Measurements from ENCODE around the gene ZNF778. TPM values are rescaled to one million over a fixed set of nuclear protein-coding genes. Genes with fewer than 3 reads are reported as not detected.

ZNF778 gene
- total RNA-seq, 1 experiment from 2014 or later = 6.7 TPM

Other genes starting within 250 kb of the ZNF778 start
- not detected in 2 replicates for gene CBFA2T3, start 240.5 kb upstream of the ZNF778 start, total RNA-seq (2014; rRNA removed; shearing (Covaris generic))
- 19.6 and 20.4 TPM in 2 replicates for gene ACSF3, start 123.9 kb upstream of the ZNF778 start, total RNA-seq (2014; rRNA removed; shearing (Covaris generic))
- gene CDH15, start 46.0 kb upstream of the ZNF778 start, total RNA-seq (2014; rRNA removed; shearing (Covaris generic)) = 0.17 and 0.20 TPM in 2 replicates
- 0.17 TPM in 1 of 2 replicates, not detected in the other for gene SLC22A31, start 17.2 kb upstream of the ZNF778 start, total RNA-seq (2014; rRNA removed; shearing (Covaris generic))